ENCODE results near the gene RAB7B. TPM values are rescaled to one million over a fixed set of nuclear protein-coding genes. Genes with fewer than 3 reads are reported as not detected.

The RAB7B gene
- total RNA-seq, 2 experiments from 2014 or later, result not detected

DNA sequence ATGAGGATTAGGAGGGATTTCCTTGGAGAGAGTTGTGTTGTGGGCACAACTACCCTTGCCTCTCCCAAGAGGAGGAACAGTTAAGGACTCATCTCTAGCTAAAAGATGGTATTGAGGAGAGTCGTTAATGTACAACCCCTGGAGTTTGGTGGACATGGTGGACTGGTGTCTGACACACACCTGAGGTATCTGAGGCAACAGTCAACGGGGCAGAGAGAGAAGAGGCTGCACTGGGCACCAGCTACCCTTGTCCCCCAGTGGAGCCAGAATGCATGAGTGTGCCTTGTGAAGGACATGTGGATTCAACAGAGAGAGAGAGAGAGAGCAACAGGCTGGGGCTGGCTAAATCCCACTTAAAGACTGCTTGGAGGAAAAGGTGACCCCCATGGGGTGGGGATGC, 13.0 kb downstream of the RAB7B start:
- BruUV-seq (replicated peaks), result no TSS peak
- intact Hi-C loops (cut with micrococcal nuclease; ENCODE audit: unreplicated experiment), result no loop called here
- Histone ChIP-seq H3K36me3 (ENCODE audit: insufficient read depth, low read length) (no peaks in the 10 kb centered on the region), H3K9me2 (ENCODE audit: insufficient read depth, low read length) (no peaks in the 10 kb centered on the region), H4K20me1 (ENCODE audit: insufficient read depth, low read length) (no peaks in the 10 kb centered on the region), H3K4me3 (ENCODE audit: low read depth, low read length, poor library complexity, severe bottlenecking) (no peak overlapping the region), H3K4me1 (ENCODE audit: insufficient read depth, low read length, poor library complexity, severe bottlenecking) (no peaks in the 10 kb centered on the region), H3K27ac (ENCODE audit: low read depth, low read length, poor library complexity, severe bottlenecking) (no peak overlapping the region), H3K79me2 (ENCODE audit: insufficient read depth, low read depth, low read length) (no peaks in the 10 kb centered on the region), H3K9me3 (ENCODE audit: low read length) (no peaks in the 10 kb centered on the region), H2AFZ (ENCODE audit: low read length) (no peak overlapping the region), H3K4me2 (ENCODE audit: low read length) (no peak overlapping the region)
- CTCF ChIA-PET (ENCODE audit: unreplicated experiment), result interaction anchor here (0.6 kb wide), 1 partner anchor 13 kb away, joined by 3 read pairs; no protein-coding TSS in a partner anchor
- TF ChIP-seq EZH2phosphoT487 (IDR thresholded peaks at IDR 0.05; ENCODE audit: borderline replicate concordance, low read depth, low read length), result no peak
- TF ChIP-seq, protein P1, sequence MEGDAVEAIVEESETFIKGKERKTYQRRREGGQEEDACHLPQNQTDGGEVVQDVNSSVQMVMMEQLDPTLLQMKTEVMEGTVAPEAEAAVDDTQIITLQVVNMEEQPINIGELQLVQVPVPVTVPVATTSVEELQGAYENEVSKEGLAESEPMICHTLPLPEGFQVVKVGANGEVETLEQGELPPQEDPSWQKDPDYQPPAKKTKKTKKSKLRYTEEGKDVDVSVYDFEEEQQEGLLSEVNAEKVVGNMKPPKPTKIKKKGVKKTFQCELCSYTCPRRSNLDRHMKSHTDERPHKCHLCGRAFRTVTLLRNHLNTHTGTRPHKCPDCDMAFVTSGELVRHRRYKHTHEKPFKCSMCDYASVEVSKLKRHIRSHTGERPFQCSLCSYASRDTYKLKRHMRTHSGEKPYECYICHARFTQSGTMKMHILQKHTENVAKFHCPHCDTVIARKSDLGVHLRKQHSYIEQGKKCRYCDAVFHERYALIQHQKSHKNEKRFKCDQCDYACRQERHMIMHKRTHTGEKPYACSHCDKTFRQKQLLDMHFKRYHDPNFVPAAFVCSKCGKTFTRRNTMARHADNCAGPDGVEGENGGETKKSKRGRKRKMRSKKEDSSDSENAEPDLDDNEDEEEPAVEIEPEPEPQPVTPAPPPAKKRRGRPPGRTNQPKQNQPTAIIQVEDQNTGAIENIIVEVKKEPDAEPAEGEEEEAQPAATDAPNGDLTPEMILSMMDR (conservative IDR thresholded peaks at IDR 0.05; ENCODE audit: low read length), result no peak
- no peak for DNase-seq (ENCODE audit: low spot score)
- POLR2A ChIA-PET, result no interaction called here

DNA sequence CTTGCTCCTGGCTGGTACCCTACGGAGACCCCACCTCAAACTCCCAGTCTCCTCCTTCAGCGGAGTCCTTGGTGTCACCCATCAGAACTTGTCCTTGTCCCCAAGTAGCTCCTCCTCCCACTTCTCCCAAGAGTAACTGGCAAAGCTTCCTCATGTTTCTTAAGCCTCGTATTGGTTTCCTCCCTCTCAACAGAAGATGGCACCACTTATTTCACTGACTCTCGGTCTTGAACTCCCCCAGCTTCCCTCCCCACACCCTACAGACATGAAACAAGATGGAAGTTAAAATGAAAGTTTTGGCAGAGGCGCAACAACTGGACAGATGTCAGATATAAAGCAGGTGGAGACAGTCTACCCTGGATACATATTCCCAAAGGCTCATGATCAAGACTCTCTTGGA, 13.4 kb downstream of the RAB7B start:
- CTCF ChIA-PET (ENCODE audit: unreplicated experiment), result no interaction called here
- intact Hi-C loops (cut with micrococcal nuclease; ENCODE audit: unreplicated experiment), result no loop called here
- no peaks in the 10 kb centered on the region for H3K4me1 ChIP-seq (ENCODE audit: insufficient read depth, low read length, poor library complexity, severe bottlenecking)

DNA sequence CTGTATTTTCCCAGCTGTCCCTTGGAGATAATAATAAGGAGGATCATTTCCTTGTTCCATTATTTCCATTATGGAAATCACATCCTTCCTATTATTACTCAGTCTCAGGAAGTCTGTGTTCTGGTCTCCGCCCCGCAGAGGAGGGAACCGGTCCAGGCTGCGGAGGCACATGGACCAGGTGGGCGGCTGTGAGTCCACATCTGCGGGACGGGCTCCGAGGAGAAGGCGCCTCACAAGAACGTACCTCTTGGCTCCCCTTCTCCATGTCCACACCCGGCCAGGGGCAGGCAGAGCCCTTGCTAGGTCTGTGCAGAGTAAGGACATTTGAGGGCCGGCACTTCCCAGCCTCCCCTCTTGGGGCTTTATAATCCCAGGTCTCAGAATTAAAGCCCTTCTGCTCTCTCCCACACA, 14.6 kb downstream of the RAB7B start:
- H4K20me1 ChIP-seq (ENCODE audit: insufficient read depth, low read length), result no peaks in the 10 kb centered on the region
- H2AFZ ChIP-seq (ENCODE audit: low read length), result no peak overlapping the region
- POLR2A ChIA-PET, result no interaction called here
- no peak overlapping the region for H3K27ac ChIP-seq (ENCODE audit: low read depth, low read length, poor library complexity, severe bottlenecking)
- no peaks in the 10 kb centered on the region for H3K79me2 ChIP-seq (ENCODE audit: insufficient read depth, low read depth, low read length)
- CTCF ChIA-PET (ENCODE audit: unreplicated experiment), result no interaction called here
- DNase-seq (ENCODE audit: low spot score), result no peak
- intact Hi-C loops (cut with micrococcal nuclease; ENCODE audit: unreplicated experiment), result no loop called here
- no peak overlapping the region for H3K4me2 ChIP-seq (ENCODE audit: low read length)
- TF ChIP-seq EZH2phosphoT487 (IDR thresholded peaks at IDR 0.05; ENCODE audit: borderline replicate concordance, low read depth, low read length), result no peak
- TF ChIP-seq, protein P1 (conservative IDR thresholded peaks at IDR 0.05; ENCODE audit: low read length), result no peak
- BruUV-seq (replicated peaks), result no TSS peak
- H3K4me3 ChIP-seq (ENCODE audit: low read depth, low read length, poor library complexity, severe bottlenecking), result no peak overlapping the region
- H3K36me3 ChIP-seq (ENCODE audit: insufficient read depth, low read length), result no peaks in the 10 kb centered on the region
- H3K4me1 ChIP-seq (ENCODE audit: insufficient read depth, low read length, poor library complexity, severe bottlenecking), result no peaks in the 10 kb centered on the region
- no peaks in the 10 kb centered on the region for H3K9me2 ChIP-seq (ENCODE audit: insufficient read depth, low read length)
- no peaks in the 10 kb centered on the region for H3K9me3 ChIP-seq (ENCODE audit: low read length)

More for the DNA sequence above, 13.4 kb downstream of the RAB7B start:
- BruUV-seq (replicated peaks), result no TSS peak
- Histone ChIP-seq H4K20me1 (ENCODE audit: insufficient read depth, low read length) (no peaks in the 10 kb centered on the region), H3K27ac (ENCODE audit: low read depth, low read length, poor library complexity, severe bottlenecking) (no peak overlapping the region), H3K4me2 (ENCODE audit: low read length) (no peak overlapping the region), H3K9me2 (ENCODE audit: insufficient read depth, low read length) (no peaks in the 10 kb centered on the region), H3K79me2 (ENCODE audit: insufficient read depth, low read depth, low read length) (no peaks in the 10 kb centered on the region), H3K36me3 (ENCODE audit: insufficient read depth, low read length) (no peaks in the 10 kb centered on the region), H2AFZ (ENCODE audit: low read length) (no peak overlapping the region), H3K4me3 (ENCODE audit: low read depth, low read length, poor library complexity, severe bottlenecking) (no peak overlapping the region), H3K9me3 (ENCODE audit: low read length) (no peaks in the 10 kb centered on the region)
- POLR2A ChIA-PET, result interaction anchor here (0.6 kb wide), 1 partner anchor 142 kb away, joined by 3 read pairs; no protein-coding TSS in a partner anchor
- TF ChIP-seq, protein P1 (conservative IDR thresholded peaks at IDR 0.05; ENCODE audit: low read length), result peak; percentile 24; the same call in 1 of the 2 replicates
- no peak for TF ChIP-seq EZH2phosphoT487 (IDR thresholded peaks at IDR 0.05; ENCODE audit: borderline replicate concordance, low read depth, low read length)
- DNase-seq (ENCODE audit: low spot score), result no peak
